Right lobe of liver (tissue), 6 donors: ENCODE results near the gene GLIS2. TPM values are rescaled to one million over a fixed set of nuclear protein-coding genes. Genes with fewer than 3 reads are reported as not detected.

ENCODE experiments used
- ATAC-seq, 4 donors: fragments of 200-7000 bp; cut with Tn5 transposase; one replicate each; pipeline ENCODE4 v1.9.1; 2020; ENCODE audit warnings: mild to moderate bottlenecking in 4 of 4, moderate library complexity in 4 of 4
- DNase-seq, 3 donors: peaks; one replicate each; pipeline ENCODE4 v3.0.0-alpha.2; 2020
- H3K27ac ChIP-seq, 3 donors: fragments of 200-600 bp; one replicate each; pipeline ENCODE4 v1.8.0; 2022
- H3K27me3 ChIP-seq, 2 donors: fragments of 200-600 bp; one replicate each; pipeline ENCODE4 v1.8.0; 2022
- H3K36me3 ChIP-seq, 4 donors: fragments of 200-600 bp; sonication (generic) in 1 of 4; one replicate each; pipeline versions ENCODE4 v1.5.1 to v1.8.0; 2017 to 2022; ENCODE audit warnings: control low read depth in 1 of 4
- H3K4me1 ChIP-seq, 4 donors: fragments of 200-600 bp; sonication (generic) in 1 of 4; one replicate each; pipeline versions ENCODE4 v1.5.1 to v1.8.0; 2017 to 2022; ENCODE audit warnings: control low read depth in 1 of 4
- H3K4me3 ChIP-seq, 3 donors: fragments of 200-600 bp; one replicate each; pipeline ENCODE4 v1.8.0; 2022
- H3K9me3 ChIP-seq, 4 donors: fragments of 200-600 bp; sonication (generic) in 1 of 4; one replicate each; pipeline versions ENCODE4 v1.5.1 to v1.8.0; 2017 to 2022; ENCODE audit warnings: control low read depth in 1 of 4
- POLR2A ChIP-seq: fragments of 450-650 bp; IDR thresholded peaks from one replicate; pipeline ENCODE4 v1.6.1; 2017; ENCODE audit warnings: antibody characterized with exemption, mild to moderate bottlenecking
- WGBS: methylation state at CpG from one replicate; pipeline ENCODE4 v1.1.6; 2018; ENCODE audit warnings: low coverage, low lambda C conversion rate; ENCODE audit not compliant: insufficient coverage; ENCODE audit errors: missing lambda C conversion rate; 5-methylcytosine and 5-hydroxymethylcytosine counted together
- intact Hi-C, 2 donors: fragments of 100-400 bp; cut with DNase I; formaldehyde crosslinking; loops; one replicate each; pipeline versions ENCODE4 v1.11.2 to v1.14.1; 2022
- total RNA-seq, 6 experiments: library from RNA; depleted of rRNA in 2 of 6; stranded (reverse); fragments of >200 nt in 2 of 6; fragmentation: NEBNext Ultra II Directional in 3 of 6; extraction: Animal tissue kit (Norgen Biotek cat#: 25700) in 3 of 6; gene quantifications; one replicate each; pipeline versions ENCODE4 v1.1.0 to v1.2.4, GENCODE V29; 2016 to 2023
- TF ChIP-seq, protein P1 (sequence below), 4 donors: fragments of 200-600 bp in 3 of 4; fragments of 450-650 bp in 1 of 4; IDR thresholded peaks; one replicate each; pipeline versions ENCODE4 v1.5.1 to v1.8.0; 2016 to 2022; ENCODE audit warnings: antibody characterized with exemption in 4 of 4, mild to moderate bottlenecking in 2 of 4
- donor health status: DM: no; HTN: yes; CAD: no.
- donor health status: DM: no; HTN: no; CAD: no.
- donor health status: DM: no; HTN: no; CAD: no.
- donor health status: DM: no; HTN: yes; CAD: no.
- donor health status: DM: no; HTN: yes; CAD: no.

GLIS2 gene
- total RNA-seq, 6 experiments from 2014 or later: 0.79 to 2.6 (median 1.4) TPM

DNA sequence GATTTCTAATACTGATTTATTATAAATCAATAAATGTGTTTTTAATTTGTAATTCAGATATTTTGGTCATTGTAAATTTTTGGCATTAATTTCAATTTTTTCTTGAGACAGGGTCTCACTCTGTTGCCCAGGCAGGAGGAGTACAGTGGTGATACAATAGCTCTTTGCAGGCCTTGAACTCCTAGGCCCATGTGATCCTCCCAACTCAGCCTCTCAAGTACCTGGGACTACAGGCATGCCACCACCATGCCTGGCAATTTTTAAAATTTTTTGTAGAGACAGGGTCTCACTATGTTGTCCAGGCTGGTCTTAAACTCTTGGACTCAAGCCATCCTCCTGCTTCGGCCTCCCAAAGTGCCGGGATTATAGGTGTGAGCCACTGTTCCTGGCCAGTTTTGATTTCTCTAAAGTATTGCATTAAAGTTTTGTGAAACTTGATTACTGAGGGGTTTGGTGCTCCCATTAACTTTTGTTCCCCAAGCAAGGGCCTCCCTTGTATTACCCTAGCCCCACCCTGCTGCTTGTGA lies 37.8 kb upstream of the GLIS2 start:
- intact Hi-C loops: no loop called here

DNA sequence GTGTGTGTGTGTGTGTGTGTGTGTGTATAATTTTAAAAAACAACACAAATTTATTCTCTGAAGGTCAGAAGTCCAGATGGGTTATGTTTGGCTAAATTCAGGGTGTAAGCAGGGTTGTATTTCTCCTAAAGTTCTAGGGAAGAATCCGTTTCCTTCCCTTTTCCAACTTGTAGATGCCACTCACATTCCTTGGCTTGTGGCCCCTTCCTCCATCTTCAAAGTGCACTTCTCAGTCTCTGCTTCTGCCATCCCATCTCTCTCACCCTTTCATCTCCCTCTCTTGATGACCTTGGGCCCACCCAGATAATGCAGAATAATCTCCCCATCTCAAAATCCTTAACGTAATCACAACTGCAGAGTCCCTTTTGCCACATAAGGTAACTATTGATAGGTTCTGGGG lies 35.2 kb upstream of the GLIS2 start:
- no peak for TF ChIP-seq POLR2A
- TF ChIP-seq, protein P1, sequence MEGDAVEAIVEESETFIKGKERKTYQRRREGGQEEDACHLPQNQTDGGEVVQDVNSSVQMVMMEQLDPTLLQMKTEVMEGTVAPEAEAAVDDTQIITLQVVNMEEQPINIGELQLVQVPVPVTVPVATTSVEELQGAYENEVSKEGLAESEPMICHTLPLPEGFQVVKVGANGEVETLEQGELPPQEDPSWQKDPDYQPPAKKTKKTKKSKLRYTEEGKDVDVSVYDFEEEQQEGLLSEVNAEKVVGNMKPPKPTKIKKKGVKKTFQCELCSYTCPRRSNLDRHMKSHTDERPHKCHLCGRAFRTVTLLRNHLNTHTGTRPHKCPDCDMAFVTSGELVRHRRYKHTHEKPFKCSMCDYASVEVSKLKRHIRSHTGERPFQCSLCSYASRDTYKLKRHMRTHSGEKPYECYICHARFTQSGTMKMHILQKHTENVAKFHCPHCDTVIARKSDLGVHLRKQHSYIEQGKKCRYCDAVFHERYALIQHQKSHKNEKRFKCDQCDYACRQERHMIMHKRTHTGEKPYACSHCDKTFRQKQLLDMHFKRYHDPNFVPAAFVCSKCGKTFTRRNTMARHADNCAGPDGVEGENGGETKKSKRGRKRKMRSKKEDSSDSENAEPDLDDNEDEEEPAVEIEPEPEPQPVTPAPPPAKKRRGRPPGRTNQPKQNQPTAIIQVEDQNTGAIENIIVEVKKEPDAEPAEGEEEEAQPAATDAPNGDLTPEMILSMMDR (IDR thresholded peaks at IDR 0.05): no peak
- ATAC-seq (no peak), DNase-seq (no peak)
- H3K4me3 ChIP-seq: no peak overlapping the region
- no peaks in the 10 kb centered on the region for H3K27me3 ChIP-seq
- H3K27ac ChIP-seq: no peak overlapping the region
- H3K9me3 ChIP-seq: no peaks in the 10 kb centered on the region
- 100% methylated on average over 1 of the region's 2 CpGs for WGBS
- peaks cover 0 to 5% (median 0%) of the 10 kb centered on the region in 4 donors for H3K4me1 ChIP-seq
- intact Hi-C loops: loop anchor here in 1 of 2 donors (10.0 kb wide), 1 partner anchor 124 kb away; no protein-coding TSS in a partner anchor
- H3K36me3 ChIP-seq: no peaks in the 10 kb centered on the region

More for the DNA sequence above, 37.8 kb upstream of the GLIS2 start:
- H3K27me3 ChIP-seq: no peaks in the 10 kb centered on the region
- DNase-seq: no peak
- no peak for ATAC-seq
- H3K36me3 ChIP-seq: no peaks in the 10 kb centered on the region
- H3K27ac ChIP-seq: no peak overlapping the region
- no CpG with 5 or more reads among the region's 2 CpGs for WGBS
- no peak overlapping the region for H3K4me3 ChIP-seq
- H3K4me1 ChIP-seq: peaks cover 0 to 5% (median 0%) of the 10 kb centered on the region in 4 donors
- TF ChIP-seq POLR2A: no peak
- TF ChIP-seq, protein P1 (IDR thresholded peaks at IDR 0.05): no peak
- H3K9me3 ChIP-seq: no peaks in the 10 kb centered on the region

DNA sequence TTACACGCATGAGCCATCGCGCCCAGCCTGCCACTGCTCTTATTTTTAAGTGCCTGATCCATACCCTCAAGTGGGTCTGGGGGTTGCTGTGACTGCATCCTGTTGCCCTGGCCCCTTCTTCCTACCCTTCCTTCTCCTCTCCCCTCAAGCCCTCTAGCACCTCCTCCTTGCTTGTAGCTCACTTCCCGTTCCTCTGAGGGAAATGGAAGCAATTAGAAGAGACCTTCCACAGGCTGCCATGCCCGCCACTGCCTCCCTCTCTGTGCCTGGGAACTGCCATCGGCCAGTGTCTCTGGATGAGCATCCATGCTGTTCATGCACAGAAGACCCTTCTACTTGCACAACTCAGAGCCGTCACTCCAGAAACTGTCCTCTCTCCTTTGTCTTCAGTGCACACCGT lies 32.4 kb upstream of the GLIS2 start:
- H3K9me3 ChIP-seq: no peaks in the 10 kb centered on the region
- no peak overlapping the region for H3K4me3 ChIP-seq
- no peaks in the 10 kb centered on the region for H3K27me3 ChIP-seq
- DNase-seq (no peak), ATAC-seq (no peak)
- H3K36me3 ChIP-seq: no peaks in the 10 kb centered on the region
- intact Hi-C loops: loop anchor here in 1 of 2 donors (10.0 kb wide), 1 partner anchor 121 kb away; no protein-coding TSS in a partner anchor
- WGBS: 88% methylated on average over 8 of the region's 8 CpGs
- H3K27ac ChIP-seq: no peak overlapping the region
- H3K4me1 ChIP-seq: peaks cover 0 to 14% (median 0%) of the 10 kb centered on the region in 4 donors
- TF ChIP-seq, protein P1 (IDR thresholded peaks at IDR 0.05): no peak
- no peak for TF ChIP-seq POLR2A

DNA sequence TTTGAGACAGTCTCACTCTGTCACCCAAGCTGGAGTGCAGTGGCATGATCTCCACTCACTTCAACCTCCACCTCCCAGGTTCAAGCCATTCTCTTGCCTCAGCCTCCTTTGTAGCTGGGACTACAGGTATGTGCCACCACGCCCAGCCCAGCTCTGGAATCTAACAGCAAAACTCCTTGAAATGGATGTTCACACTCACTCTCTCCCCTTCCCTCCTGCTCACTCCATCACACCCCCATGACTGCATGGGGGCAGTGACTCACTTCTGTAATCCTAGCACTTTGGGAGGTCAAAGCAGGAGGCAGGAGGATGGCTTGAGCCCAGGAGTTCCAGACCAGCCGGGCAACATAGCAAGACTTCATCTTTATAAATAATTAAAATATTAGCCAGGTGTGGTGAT lies 31.9 kb upstream of the GLIS2 start:
- DNase-seq (no peak), ATAC-seq (no peak)
- no peaks in the 10 kb centered on the region for H3K36me3 ChIP-seq
- peaks cover 0 to 14% (median 0%) of the 10 kb centered on the region in 4 donors for H3K4me1 ChIP-seq
- TF ChIP-seq, protein P1 (IDR thresholded peaks at IDR 0.05): no peak
- no peak for TF ChIP-seq POLR2A
- no peaks in the 10 kb centered on the region for H3K27me3 ChIP-seq
- intact Hi-C loops: loop anchor here in 1 of 2 donors (10.0 kb wide), 1 partner anchor 121 kb away; no protein-coding TSS in a partner anchor
- H3K27ac ChIP-seq: no peak overlapping the region
- no peak overlapping the region for H3K4me3 ChIP-seq
- WGBS: 83% methylated on average over 2 of the region's 2 CpGs
- H3K9me3 ChIP-seq: no peaks in the 10 kb centered on the region
